Hepatic stellate cell (primary cell): ENCODE results near the gene SGSM1.
"Not testable (repeated sequence)": the region's sequence is repeated elsewhere in the genome, so short reads cannot be mapped to it uniquely, and the experiment has no call there.

Source experiments
- DNase-seq: peaks from one replicate; pipeline ENCODE4 v3.0.0; 2011; ENCODE audit warnings: low spot score

The SGSM1 gene

GRCh38 chr22:24809331-24809730 is 3.3 kb downstream of the SGSM1 start:
- DNase-seq: no peak

GRCh38 chr22:24810043-24810749 is 4.2 kb downstream of the SGSM1 start:
- DNase-seq: no peak

GRCh38 chr22:24812950-24813775 is 7.2 kb downstream of the SGSM1 start:
- no peak for DNase-seq

GRCh38 chr22:24813861-24814770 is 8.1 kb downstream of the SGSM1 start:
- DNase-seq: no peak

- no peak for DNase-seq
Measured at GRCh38 chr22:24816806-24817205, 10.8 kb downstream of the SGSM1 start.

GRCh38 chr22:24819487-24819886 is 13.5 kb downstream of the SGSM1 start:
- no peak for DNase-seq

GRCh38 chr22:24819911-24820461 is 14.0 kb downstream of the SGSM1 start:
- no peak for DNase-seq

- no peak for DNase-seq
Measured at GRCh38 chr22:24822471-24822870, 16.5 kb downstream of the SGSM1 start.

GRCh38 chr22:24823787-24824186 is 17.8 kb downstream of the SGSM1 start:
- no peak for DNase-seq

GRCh38 chr22:24824250-24824649 is 18.2 kb downstream of the SGSM1 start:
- no peak for DNase-seq

- no peak for DNase-seq
Measured at GRCh38 chr22:24824915-24825314, 18.9 kb downstream of the SGSM1 start.

GRCh38 chr22:24826710-24827285 is 20.8 kb downstream of the SGSM1 start:
- DNase-seq: no peak

- no peak for DNase-seq
Measured at GRCh38 chr22:24827296-24827695, 21.3 kb downstream of the SGSM1 start.

- DNase-seq: no peak
Measured at GRCh38 chr22:24830205-24830979, 24.4 kb downstream of the SGSM1 start.

GRCh38 chr22:24831687-24832086 is 25.7 kb downstream of the SGSM1 start:
- DNase-seq: no peak

- DNase-seq: no peak
Measured at GRCh38 chr22:24833881-24834495, 28.0 kb downstream of the SGSM1 start.

- no peak for DNase-seq
Measured at GRCh38 chr22:24834845-24835570, 29.0 kb downstream of the SGSM1 start.

GRCh38 chr22:24836282-24836681 is 30.3 kb downstream of the SGSM1 start:
- no peak for DNase-seq

- DNase-seq: not testable (repeated sequence)
Measured at GRCh38 chr22:24837517-24837916, 31.5 kb downstream of the SGSM1 start.

GRCh38 chr22:24841261-24841660 is 35.2 kb downstream of the SGSM1 start:
- DNase-seq: no peak
